ENCODE data around the gene GSTO2.

GSTO2 gene

GRCh38 chr10:104331208-104331838 lies 62.3 kb downstream of the GSTO2 start (continued):
- TF ChIP-seq ZNF792 (tag by site-specific recombination; IDR thresholded peaks at IDR 0.05) (no peak), ZNF747 (tag by site-specific recombination; IDR thresholded peaks at IDR 0.05) (no peak), ZNF157 (tag by site-specific recombination; IDR thresholded peaks at IDR 0.05) (no peak), ZNF394 (tag by site-specific recombination; IDR thresholded peaks at IDR 0.05; ENCODE audit: borderline replicate concordance) (peak; percentile 13; the same call in 1 of the 2 replicates), ZNF114 (tag by site-specific recombination; IDR thresholded peaks at IDR 0.05) (no peak), KLF9 (tag by site-specific recombination; IDR thresholded peaks at IDR 0.05; ENCODE audit: low read depth) (no peak), GLIS2 (tag by site-specific recombination; IDR thresholded peaks at IDR 0.05) (peak; percentile 55; the same call in 1 of the 2 replicates), ZNF362 (tag by site-specific recombination; IDR thresholded peaks at IDR 0.05) (no peak), IKZF3 (tag by site-specific recombination; IDR thresholded peaks at IDR 0.05) (peak; percentile 92), ZNF423 (tag by site-specific recombination; IDR thresholded peaks at IDR 0.05) (no peak), GLI4 (tag by site-specific recombination; IDR thresholded peaks at IDR 0.05) (no peak), PATZ1 (tag by site-specific recombination; IDR thresholded peaks at IDR 0.05) (peak; percentile 96), ZNF514 (tag by site-specific recombination; IDR thresholded peaks at IDR 0.05) (no peak), REPIN1 (tag by site-specific recombination; IDR thresholded peaks at IDR 0.05; ENCODE audit: low read depth) (no peak), ZNF707 (tag by site-specific recombination; IDR thresholded peaks at IDR 0.05) (no peak), ZIC2 (tag by site-specific recombination; IDR thresholded peaks at IDR 0.05) (peak; percentile 100), ZSCAN30 (tag by site-specific recombination; IDR thresholded peaks at IDR 0.05) (peak; percentile 84), ZBTB48 (tag by site-specific recombination; IDR thresholded peaks at IDR 0.05) (0 out of 2 replicates have a peak, but pooled peaks have one; percentile 52), ZNF18 (tag by site-specific recombination; IDR thresholded peaks at IDR 0.05) (peak; percentile 62), TSHZ1 (tag by site-specific recombination; IDR thresholded peaks at IDR 0.05; ENCODE audit: borderline replicate concordance) (peak; percentile 56; the same call in 1 of the 2 replicates), ZNF398 (tag by site-specific recombination; IDR thresholded peaks at IDR 0.05) (peak; percentile 92), PRDM10 (tag by site-specific recombination; IDR thresholded peaks at IDR 0.05) (peak; percentile 85), ZXDB (tag by site-specific recombination; IDR thresholded peaks at IDR 0.05) (peak; percentile 85), ZBTB21 (tag by site-specific recombination; IDR thresholded peaks at IDR 0.05) (peak; percentile 81), ZBTB17 (tag by site-specific recombination; IDR thresholded peaks at IDR 0.05) (peak; percentile 59)
